ENCODE results near the gene VTI1A.

Gene VTI1A

GRCh38 chr10:112732277-112732921 is 285.4 kb downstream of the VTI1A start:
- no peak for DNase-seq

GRCh38 chr10:112735041-112735695 is 288.2 kb downstream of the VTI1A start:
- no peak for DNase-seq

GRCh38 chr10:112738606-112739591 is 291.9 kb downstream of the VTI1A start:
- no peak for DNase-seq

DNA sequence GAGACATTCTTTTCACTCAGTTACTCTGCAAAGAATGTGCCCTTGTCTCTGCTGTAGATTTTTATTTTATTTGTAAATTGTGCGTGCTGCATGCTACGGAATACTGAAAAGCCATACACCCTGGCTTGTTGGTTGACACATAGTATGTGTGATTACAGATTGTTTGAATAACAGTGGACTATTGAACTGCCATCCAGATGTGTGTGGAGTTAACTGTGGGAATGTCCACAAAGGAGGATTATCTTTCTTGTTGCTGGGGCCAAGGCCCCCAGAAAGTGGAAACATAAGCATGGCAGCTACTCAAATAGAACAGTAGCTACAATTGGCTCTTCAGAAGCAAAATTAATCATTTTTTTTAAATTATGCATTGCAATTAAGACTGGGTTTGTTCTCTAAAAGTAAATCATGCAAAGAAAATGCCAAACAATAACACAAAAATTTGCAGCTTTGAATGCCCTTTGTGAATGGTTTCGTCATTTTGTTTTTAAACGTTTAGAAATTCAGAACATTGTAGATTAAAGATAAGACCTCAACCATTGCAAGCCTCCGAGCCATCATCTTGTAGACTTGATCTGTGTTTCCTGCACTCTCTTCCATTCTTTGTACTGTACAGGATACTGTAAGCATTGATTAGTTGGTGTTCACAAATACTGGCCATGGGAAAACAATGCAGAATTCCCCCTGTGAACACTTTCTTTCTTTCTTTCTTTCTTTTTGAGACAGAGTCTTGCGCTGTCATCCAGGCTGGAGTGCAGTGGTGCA is 292.8 kb downstream of the VTI1A start:
- DNase-seq = no peak

GRCh38 chr10:112741830-112742402 is 294.9 kb downstream of the VTI1A start:
- DNase-seq = no peak

- no peak for DNase-seq
These were observed 297.4 kb downstream of the VTI1A start for GRCh38 chr10:112744181-112745096.

DNA sequence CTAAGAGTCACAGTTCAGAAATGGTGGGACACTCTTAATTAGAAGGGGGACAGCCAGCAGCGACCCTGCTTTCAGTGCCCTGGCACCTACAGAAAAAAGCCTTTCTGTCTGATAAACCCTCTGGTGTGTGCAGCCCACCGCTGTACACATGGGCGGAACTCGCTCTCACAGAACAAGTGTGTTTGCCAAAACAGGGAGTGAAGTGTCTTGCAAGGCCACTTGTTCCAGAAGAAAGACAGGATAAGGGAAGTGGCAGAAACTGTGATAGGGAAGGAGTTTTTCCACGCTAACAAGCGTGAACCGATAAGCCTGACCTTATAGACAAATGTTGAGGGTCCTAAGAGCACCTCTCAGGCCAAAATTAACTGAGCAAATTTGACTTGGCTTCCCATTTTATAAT is 299.3 kb downstream of the VTI1A start:
- DNase-seq = no peak

- DNase-seq = no peak
These were observed 303.6 kb downstream of the VTI1A start for GRCh38 chr10:112750427-112751167.

GRCh38 chr10:112751651-112752050 is 304.6 kb downstream of the VTI1A start:
- DNase-seq = no peak

DNA sequence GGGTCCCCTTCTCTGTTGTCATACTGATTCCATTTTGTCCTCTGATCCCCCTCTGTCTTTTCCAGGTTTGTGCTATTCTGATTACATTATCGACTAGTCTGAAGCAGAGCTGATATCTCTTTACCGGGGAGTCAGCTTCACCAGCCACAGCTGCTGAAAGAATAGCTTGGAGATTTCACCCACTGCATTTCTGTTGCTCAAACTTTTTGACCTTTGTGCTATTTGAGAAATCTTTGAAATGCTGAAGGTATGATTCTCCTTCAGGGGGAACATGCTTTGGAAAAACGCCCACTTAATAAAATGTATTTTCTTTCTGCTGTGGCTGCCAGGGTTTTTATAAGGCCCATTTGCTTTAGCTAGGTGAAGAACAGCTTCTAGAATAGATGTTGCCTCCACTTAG is 305.3 kb downstream of the VTI1A start:
- no peak for DNase-seq

GRCh38 chr10:112753961-112754411 is 307.0 kb downstream of the VTI1A start:
- no peak for DNase-seq

- DNase-seq = no peak
These were observed 308.6 kb downstream of the VTI1A start for GRCh38 chr10:112755446-112756234.

DNA sequence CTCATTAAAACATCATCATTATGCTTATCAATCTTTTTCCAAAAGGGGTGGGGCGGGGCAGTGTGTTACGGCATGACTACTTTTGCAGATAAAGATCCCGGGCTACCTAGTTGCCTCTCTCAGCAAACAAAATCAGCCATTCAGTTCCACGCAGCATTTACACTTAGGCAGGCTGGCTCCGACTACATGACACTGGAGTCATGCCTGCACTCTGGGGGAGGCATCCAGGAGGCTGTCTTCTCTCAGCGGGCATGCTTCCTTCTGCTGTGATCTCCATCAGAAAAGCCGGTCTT is 309.2 kb downstream of the VTI1A start:
- no peak for DNase-seq

- no peak for DNase-seq
These were observed 311.9 kb downstream of the VTI1A start for GRCh38 chr10:112758961-112759360.

DNA sequence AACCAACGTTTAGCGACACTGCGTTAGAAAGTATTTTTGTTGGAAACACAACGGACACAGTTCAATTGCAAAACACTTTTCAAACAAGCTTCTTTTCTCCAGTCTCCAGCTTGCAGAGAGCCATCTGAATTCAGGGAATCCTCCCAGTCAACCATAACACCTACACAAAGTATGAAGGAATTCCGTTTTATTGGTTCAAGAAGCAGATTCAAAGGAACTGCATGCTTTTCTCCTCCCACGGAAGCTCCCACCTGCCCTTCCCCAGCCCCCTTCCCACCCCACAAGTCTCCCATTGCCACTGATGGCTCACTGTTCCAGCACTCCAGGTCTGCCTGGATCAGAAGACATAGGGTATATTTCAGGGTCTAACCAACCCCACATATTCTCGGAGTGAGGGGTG is 312.5 kb downstream of the VTI1A start:
- DNase-seq = no peak

DNA sequence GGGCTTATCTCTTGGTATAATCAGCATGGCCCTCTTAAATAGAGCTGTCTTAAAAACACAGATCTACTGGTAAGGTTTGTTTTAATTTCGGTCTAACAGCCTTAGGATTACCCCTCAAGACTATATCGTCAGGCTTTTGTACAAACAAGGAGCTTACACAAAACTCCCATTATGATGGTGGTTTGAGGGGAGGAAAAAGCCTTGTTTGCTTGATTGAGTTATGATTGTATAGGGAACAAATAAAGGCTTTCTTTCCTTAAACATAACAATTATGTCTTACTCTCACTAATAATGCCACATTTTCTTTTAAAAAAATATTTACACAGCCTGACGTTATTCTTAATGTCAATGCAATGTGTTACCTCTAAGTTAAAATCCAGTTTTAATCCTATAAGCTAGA is 314.2 kb downstream of the VTI1A start:
- DNase-seq = no peak

DNA sequence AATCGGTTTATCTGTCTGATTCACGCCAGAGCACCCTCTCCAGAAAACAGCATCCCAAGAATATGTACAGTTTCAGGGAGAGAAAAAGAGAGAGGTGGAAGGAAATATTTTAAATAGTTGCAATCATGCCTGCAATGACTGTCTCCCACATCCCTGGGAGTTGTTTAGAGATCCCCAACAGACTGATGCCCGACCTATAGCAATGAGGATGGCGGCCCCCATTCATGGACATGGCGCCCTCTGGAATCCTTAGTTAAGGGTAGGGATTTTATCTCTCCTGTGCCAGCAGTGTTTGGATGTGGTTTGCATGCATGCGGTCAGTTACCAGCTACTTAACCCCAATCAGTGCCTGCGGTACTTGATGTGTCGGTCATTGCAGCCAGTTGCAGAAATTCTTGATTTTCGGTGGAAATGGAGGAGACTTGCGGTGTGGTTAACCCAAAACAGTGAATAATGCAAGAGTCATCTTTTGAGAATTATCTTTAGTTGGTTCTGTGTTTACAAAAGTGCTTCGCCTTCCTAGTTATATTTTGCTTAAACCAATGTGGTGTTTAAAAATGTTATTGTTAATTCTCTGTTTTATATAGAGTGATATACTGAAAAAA is 317.0 kb downstream of the VTI1A start:
- no peak for DNase-seq

- DNase-seq = no peak
These were observed 318.8 kb downstream of the VTI1A start for GRCh38 chr10:112765717-112766235.

- DNase-seq = no peak
These were observed 319.6 kb downstream of the VTI1A start for GRCh38 chr10:112766636-112767035.

All from activated CD4-positive, alpha-beta T cell treated with anti-CD3 and anti-CD28 coated beads, Interleukin-2, amount 50 U/mL, for 16 hours (primary cell).